Measurements from ENCODE around the gene STAG3. TPM values are rescaled to one million over a fixed set of nuclear protein-coding genes. Genes with fewer than 3 reads are reported as not detected.

STAG3 gene
- total and polyA plus RNA-seq, 4 experiments from 2014 or later, result 1.6 to 7.7 (median 5.1) TPM

- ChIA-PET POLR2A (ENCODE audit: partially characterized antibody) (interaction anchor here (0.6 to 6.5 kb wide), 24 partner anchors 10 to 287 kb away, joined by 3 to 95 read pairs (median 6); partner anchors contain the start of genes AP4M1, GAL3ST4, GPC2 and MBLAC1), CTCF (ENCODE audit: partially characterized antibody) (interaction anchor here (0.7 to 3.1 kb wide), 12 partner anchors 9 to 69 kb away, joined by 3 to 22 read pairs (median 4); partner anchors contain the start of gene TRAPPC14)
- H3K27ac ChIP-seq (ENCODE audit: low read depth, low read length), result peak overlapping the region; percentile 92
- H3K9me3 ChIP-seq (ENCODE audit: control insufficient read depth in 1 of 2, low read length in 2 of 2), result no peaks in the 10 kb centered on the region
- peaks cover 18 to 40% (median 29%) of the 10 kb centered on the region in 4 donors for H3K4me1 Mint-ChIP-seq
- peak overlapping the region; percentile 70 to 83 for H3K4me3 ChIP-seq (ENCODE audit: low read length in 2 of 2)
- H3K9me3 Mint-ChIP-seq, result peaks cover 0 to 6% (median 0%) of the 10 kb centered on the region in 8 donors
- intact Hi-C loops (cut with micrococcal nuclease), result loop anchor here (1.0 to 2.0 kb wide), 7 partner anchors 10 to 280 kb away; partner anchors contain the start of genes GPC2, STAG3, TRAPPC14 and ZCWPW1
- H3K27ac Mint-ChIP-seq, result peak overlapping the region; percentile 95 to 99 (median 97)
- H3K36me3 Mint-ChIP-seq, result peaks cover 13 to 23% of the 10 kb centered on the region in 2 donors
- no peaks in the 10 kb centered on the region for H3K27me3 Mint-ChIP-seq
- peaks cover 40% of the 10 kb centered on the region for H3K4me1 ChIP-seq (ENCODE audit: insufficient read depth, low read length)
- no peaks in the 10 kb centered on the region for H3K27me3 ChIP-seq (ENCODE audit: insufficient read depth, low read length)
- peaks cover 11% of the 10 kb centered on the region for H3K36me3 ChIP-seq (ENCODE audit: insufficient read depth, low read length)
- no peak for DNase-seq
- H3K4me3 Mint-ChIP-seq, result peak overlapping the region; percentile 88 to 99 (median 94)
These were observed 29.5 kb upstream of the STAG3 start for GRCh38 chr7:100148225-100148558.

GRCh38 chr7:100148559-100149328 lies 29.0 kb upstream of the STAG3 start, which contains the start of gene LAMTOR4:
Gene LAMTOR4, plus strand, starts transcription at chr7:100148918. Its CDS starts 55 bp downstream, at chr7:100148973.
- Mint-ChIP-seq H3K9me3 (peaks cover 0 to 6% (median 0%) of the 10 kb centered on the region in 8 donors), H3K4me3 (peak within 1 kb of the TSS; percentile 88 to 99 (median 94)), H3K4me1 (peaks cover 18 to 45% (median 31%) of the 10 kb centered on the region in 4 donors), H3K27ac (peak within 1 kb of the TSS; percentile 95 to 99 (median 97)), H3K36me3 (peaks cover 13 to 28% of the 10 kb centered on the region in 2 donors), H3K27me3 (no peaks in the 10 kb centered on the region)
- H3K27ac ChIP-seq (ENCODE audit: low read depth, low read length), result peak within 1 kb of the TSS; percentile 92
- intact Hi-C loops (cut with micrococcal nuclease), result loop anchor here (1.0 to 2.0 kb wide), 7 partner anchors 10 to 280 kb away; partner anchors contain the start of genes GPC2, STAG3, TRAPPC14 and ZCWPW1
- peak; percentile 94 to 99 (median 99) for DNase-seq
- H3K27me3 ChIP-seq (ENCODE audit: insufficient read depth, low read length), result no peaks in the 10 kb centered on the region
- H3K4me3 ChIP-seq (ENCODE audit: low read length in 2 of 2), result peak within 1 kb of the TSS; percentile 83 to 93
- ChIA-PET CTCF (ENCODE audit: partially characterized antibody) (interaction anchor here (0.6 to 3.1 kb wide), 10 partner anchors 9 to 69 kb away, joined by 3 to 22 read pairs (median 5); partner anchors contain the start of gene TRAPPC14), POLR2A (ENCODE audit: partially characterized antibody) (interaction anchor here (0.6 to 6.5 kb wide), 26 partner anchors 8 to 287 kb away, joined by 3 to 95 read pairs (median 4); partner anchors contain the start of genes AP4M1, GAL3ST4, GPC2 and MBLAC1)
- H3K4me1 ChIP-seq (ENCODE audit: insufficient read depth, low read length), result peaks cover 45% of the 10 kb centered on the region
- peaks cover 16% of the 10 kb centered on the region for H3K36me3 ChIP-seq (ENCODE audit: insufficient read depth, low read length)
- no peaks in the 10 kb centered on the region for H3K9me3 ChIP-seq (ENCODE audit: control insufficient read depth in 1 of 2, low read length in 2 of 2)

GRCh38 chr7:100152404-100152803 lies 25.3 kb upstream of the STAG3 start:
- Histone ChIP-seq H3K4me3 (ENCODE audit: low read length in 2 of 2) (no peak overlapping the region), H3K4me1 (ENCODE audit: insufficient read depth, low read length) (peaks cover 69% of the 10 kb centered on the region), H3K9me3 (ENCODE audit: control insufficient read depth in 1 of 2, low read length in 2 of 2) (no peaks in the 10 kb centered on the region), H3K27ac (ENCODE audit: low read depth, low read length) (no peak overlapping the region), H3K36me3 (ENCODE audit: insufficient read depth, low read length) (peaks cover 36% of the 10 kb centered on the region), H3K27me3 (ENCODE audit: insufficient read depth, low read length) (no peaks in the 10 kb centered on the region)
- POLR2A ChIA-PET (ENCODE audit: partially characterized antibody), result interaction anchor here (6.5 kb wide), 1 partner anchor 13 kb away, joined by 95 read pairs; the partner anchor contains the start of gene GAL3ST4
- Mint-ChIP-seq H3K36me3 (peaks cover 14 to 53% of the 10 kb centered on the region in 2 donors), H3K4me3 (peak overlapping the region in 1 of 8 donors; percentile 29), H3K27ac (peak overlapping the region in 6 of 7 donors; percentile 37 to 86 (median 79)), H3K9me3 (peaks cover 0 to 6% (median 0%) of the 10 kb centered on the region in 8 donors), H3K27me3 (no peaks in the 10 kb centered on the region), H3K4me1 (peaks cover 28 to 72% (median 51%) of the 10 kb centered on the region in 4 donors)
- intact Hi-C loops (cut with micrococcal nuclease), result no loop called here
- no peak for DNase-seq
- CTCF ChIA-PET (ENCODE audit: partially characterized antibody), result no interaction called here

- intact Hi-C loops (cut with micrococcal nuclease), result no loop called here
- Histone ChIP-seq H3K4me3 (ENCODE audit: low read length in 2 of 2) (no peak overlapping the region), H3K36me3 (ENCODE audit: insufficient read depth, low read length) (peaks cover 36% of the 10 kb centered on the region), H3K27me3 (ENCODE audit: insufficient read depth, low read length) (no peaks in the 10 kb centered on the region), H3K9me3 (ENCODE audit: control insufficient read depth in 1 of 2, low read length in 2 of 2) (no peaks in the 10 kb centered on the region), H3K4me1 (ENCODE audit: insufficient read depth, low read length) (peaks cover 70% of the 10 kb centered on the region), H3K27ac (ENCODE audit: low read depth, low read length) (no peak overlapping the region)
- CTCF ChIA-PET (ENCODE audit: partially characterized antibody), result no interaction called here
- H3K27ac Mint-ChIP-seq, result peak overlapping the region in 4 of 7 donors; percentile 61 to 84 (median 68)
- peaks cover 0 to 6% (median 0%) of the 10 kb centered on the region in 8 donors for H3K9me3 Mint-ChIP-seq
- POLR2A ChIA-PET (ENCODE audit: partially characterized antibody), result interaction anchor here (6.5 kb wide), 1 partner anchor 13 kb away, joined by 95 read pairs; the partner anchor contains the start of gene GAL3ST4
- peaks cover 32 to 74% (median 54%) of the 10 kb centered on the region in 4 donors for H3K4me1 Mint-ChIP-seq
- no peak for DNase-seq
- peak overlapping the region in 1 of 8 donors; percentile 15 for H3K4me3 Mint-ChIP-seq
- H3K36me3 Mint-ChIP-seq, result peaks cover 17 to 57% of the 10 kb centered on the region in 2 donors
- H3K27me3 Mint-ChIP-seq, result no peaks in the 10 kb centered on the region
These were observed 24.6 kb upstream of the STAG3 start for GRCh38 chr7:100152937-100153666.

- intact Hi-C loops (cut with micrococcal nuclease), result no loop called here
- H3K4me1 Mint-ChIP-seq, result peaks cover 26 to 70% (median 50%) of the 10 kb centered on the region in 4 donors
- ChIA-PET CTCF (ENCODE audit: partially characterized antibody) (no interaction called here), POLR2A (ENCODE audit: partially characterized antibody) (interaction anchor here (1.2 to 6.4 kb wide), 3 partner anchors 14 to 24 kb away, joined by 3 to 53 read pairs (median 4); partner anchors contain the start of genes GAL3ST4, GPC2 and STAG3)
- no peak overlapping the region for H3K27ac ChIP-seq (ENCODE audit: low read depth, low read length)
- H3K4me3 ChIP-seq (ENCODE audit: low read length in 2 of 2), result no peak overlapping the region
- no peaks in the 10 kb centered on the region for H3K9me3 ChIP-seq (ENCODE audit: control insufficient read depth in 1 of 2, low read length in 2 of 2)
- DNase-seq, result no peak
- peak overlapping the region in 4 of 8 donors; percentile 3 to 29 (median 20) for H3K4me3 Mint-ChIP-seq
- no peaks in the 10 kb centered on the region for H3K9me3 Mint-ChIP-seq
- H3K4me1 ChIP-seq (ENCODE audit: insufficient read depth, low read length), result peaks cover 71% of the 10 kb centered on the region
- H3K27ac Mint-ChIP-seq, result peak overlapping the region in 1 of 7 donors; percentile 72
- H3K27me3 ChIP-seq (ENCODE audit: insufficient read depth, low read length), result no peaks in the 10 kb centered on the region
- no peaks in the 10 kb centered on the region for H3K27me3 Mint-ChIP-seq
- peaks cover 17 to 53% of the 10 kb centered on the region in 2 donors for H3K36me3 Mint-ChIP-seq
- peaks cover 36% of the 10 kb centered on the region for H3K36me3 ChIP-seq (ENCODE audit: insufficient read depth, low read length)
These were observed 23.8 kb upstream of the STAG3 start for GRCh38 chr7:100153708-100154535.
